Panc1 (cell line): ENCODE data around the gene PLCD4. TPM values are rescaled to one million over a fixed set of nuclear protein-coding genes. Genes with fewer than 3 reads are reported as not detected.

Experiments used
- ATAC-seq: fragments of 200-7000 bp; cut with Tn5 transposase; 2 replicates; pipeline ENCODE4 v1.9.1; 2020; ENCODE audit warnings: mild to moderate bottlenecking, moderate library complexity
- BruUV-seq: library from RNA; stranded (reverse); fragments of 400-500 nt; replicated peaks from 2 replicates; lab custom pipeline; 2021; lab: Mats Ljungman, UMichigan
- CTCF ChIA-PET: fragments of 300-600 bp; sonication (Branson Sonifier 250); formaldehyde crosslinking; loops from one replicate; lab custom pipeline; 2022; ENCODE audit warnings: antibody characterized with exemption; lab: Charles Lee
- POLR2A ChIA-PET: fragments of 300-600 bp; sonication (Branson Sonifier 250); formaldehyde crosslinking; loops from one replicate; lab custom pipeline; 2022; ENCODE audit warnings: antibody characterized with exemption; lab: Charles Lee
- DNase-seq: peaks from one replicate; pipeline ENCODE4 v3.0.0-alpha.2; 2010; ENCODE audit warnings: low read depth, low spot score
- H3K27ac ChIP-seq: 2 replicates; pipeline ENCODE4 v1.5.1; 2011; ENCODE audit warnings: mild to moderate bottlenecking, low read length, inconsistent platforms
- H3K27me3 ChIP-seq: fragments of 200-500 bp; sonication (Bioruptor generic); 2 replicates; pipeline ENCODE4 v1.6.0; 2014; ENCODE audit warnings: low read length, inconsistent platforms; ENCODE audit not compliant: control insufficient read depth, insufficient read depth
- H3K36me3 ChIP-seq: fragments of 200-500 bp; sonication (Bioruptor generic); 2 replicates; pipeline ENCODE4 v1.5.1; 2014; ENCODE audit warnings: inconsistent platforms, mild to moderate bottlenecking, low read length, moderate library complexity; ENCODE audit not compliant: control insufficient read depth, insufficient read depth
- H3K4me1 ChIP-seq: 2 replicates; pipeline ENCODE4 v1.5.1; 2011; ENCODE audit warnings: inconsistent platforms, mild to moderate bottlenecking, low read length, moderate library complexity; ENCODE audit not compliant: control insufficient read depth, insufficient read depth
- H3K4me3 ChIP-seq, 2 experiments: 2 replicates each; pipeline ENCODE4 v1.5.1; 2011 to 2012; ENCODE audit warnings: low read depth in 2 of 2, low read length in 2 of 2, mild to moderate bottlenecking in 2 of 2, inconsistent platforms in 1 of 2, moderate library complexity in 1 of 2
- H3K9me3 ChIP-seq: fragments of 200-500 bp; sonication (Bioruptor generic); 2 replicates; pipeline ENCODE4 v1.5.1; 2014; ENCODE audit warnings: low read depth, mild to moderate bottlenecking, inconsistent platforms, low read length, moderate library complexity; ENCODE audit not compliant: control insufficient read depth, insufficient read depth
- POLR2AphosphoS5 ChIP-seq: IDR thresholded peaks from 2 replicates; pipeline ENCODE4 v1.6.1; 2012; ENCODE audit warnings: mild to moderate bottlenecking, low read depth, low read length, moderate library complexity
- SIN3A ChIP-seq: IDR thresholded peaks from 2 replicates; pipeline ENCODE4 v1.6.1; 2012; ENCODE audit warnings: low read depth, mild to moderate bottlenecking, low read length, moderate library complexity, borderline replicate concordance; ENCODE audit not compliant: insufficient read depth
- TCF7L2 ChIP-seq: IDR thresholded peaks from 2 replicates; pipeline ENCODE4 v1.6.1; 2011; ENCODE audit warnings: mild to moderate bottlenecking, low read depth, low read length, inconsistent platforms
- in situ Hi-C: cut with HindIII; loops from 2 replicates; pipeline ENCODE4 v1.10.0; 2016; ENCODE audit warnings: low sequenced_read_pairs, low pct_unique_long_range_greater_than_20kb
- intact Hi-C: fragments of 100-400 bp; cut with micrococcal nuclease; formaldehyde crosslinking; loops from one replicate; pipeline ENCODE4 v1.10.0; 2022; ENCODE audit not compliant: unreplicated experiment
- total RNA-seq: library from RNA; stranded (reverse); gene quantifications from one replicate; pipeline ENCODE4 v1.2.1, GENCODE V29; 2021; ENCODE audit not compliant: unreplicated experiment
- TF ChIP-seq, protein P1 (sequence below): fragments of 450-650 bp; IDR thresholded peaks from 2 replicates; pipeline ENCODE4 v1.5.1; 2017; ENCODE audit warnings: mild to moderate bottlenecking
- TF ChIP-seq, protein P2 (sequence below), 2 experiments: IDR thresholded peaks; 2 replicates each; pipeline ENCODE4 v1.6.1; 2011 to 2012; ENCODE audit warnings: low read depth in 2 of 2, control low read depth in 1 of 2, low read length in 1 of 2, mild to moderate bottlenecking in 1 of 2, moderate library complexity in 1 of 2; ENCODE audit not compliant: insufficient read depth in 1 of 2

The PLCD4 gene
- total RNA-seq, 1 experiment from 2014 or later = 12.9 TPM

DNA sequence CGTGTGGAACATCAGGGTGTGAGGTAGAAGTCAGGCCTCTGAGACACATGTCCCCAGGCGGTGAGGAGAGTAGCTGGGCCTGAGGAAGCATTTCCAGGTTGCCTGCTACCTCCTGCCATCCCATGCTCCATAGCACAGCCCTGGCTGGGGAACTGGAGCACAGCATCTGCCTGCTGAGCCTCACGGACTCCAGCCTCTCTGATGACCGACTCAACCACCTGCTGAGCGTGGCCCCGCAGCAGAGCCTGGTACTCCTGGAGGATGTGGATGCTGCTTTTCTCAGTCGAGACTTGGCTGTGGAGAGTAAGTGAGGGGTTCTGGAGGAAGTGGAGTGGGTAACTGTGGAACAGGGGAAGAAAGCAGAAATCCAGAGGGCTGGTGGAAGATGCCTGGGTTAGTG lies 54.7 kb downstream of the PLCD4 start:
- no TSS peak for BruUV-seq
- in situ Hi-C loops = no loop called here
- POLR2A ChIA-PET = no interaction called here

DNA sequence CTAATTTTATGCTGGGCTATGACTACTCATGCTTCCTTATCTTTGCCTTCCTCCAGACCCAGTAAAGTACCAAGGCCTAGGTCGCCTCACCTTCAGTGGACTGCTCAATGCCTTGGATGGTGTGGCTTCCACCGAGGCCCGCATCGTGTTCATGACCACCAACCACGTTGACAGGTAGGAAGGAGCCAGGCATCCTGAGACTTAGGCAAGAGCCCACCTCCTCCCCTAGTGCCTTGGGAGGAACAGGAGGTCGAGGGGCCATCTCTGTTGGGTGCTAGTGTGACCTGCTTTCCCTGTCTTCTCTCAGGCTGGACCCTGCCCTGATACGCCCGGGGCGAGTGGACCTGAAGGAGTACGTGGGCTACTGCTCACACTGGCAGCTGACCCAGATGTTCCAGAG lies 55.1 kb downstream of the PLCD4 start:
- POLR2A ChIA-PET = no interaction called here
- BruUV-seq = no TSS peak

More for the DNA sequence above, 54.7 kb downstream of the PLCD4 start:
- H3K4me1 ChIP-seq = peaks cover 12% of the 10 kb centered on the region
- H3K9me3 ChIP-seq = no peaks in the 10 kb centered on the region
- no peaks in the 10 kb centered on the region for H3K27me3 ChIP-seq
- DNase-seq (no peak), ATAC-seq (no peak)
- no peak overlapping the region for H3K27ac ChIP-seq
- CTCF ChIA-PET = no interaction called here
- no peak for TF ChIP-seq POLR2AphosphoS5
- no peak for TF ChIP-seq TCF7L2
- TF ChIP-seq, protein P1, sequence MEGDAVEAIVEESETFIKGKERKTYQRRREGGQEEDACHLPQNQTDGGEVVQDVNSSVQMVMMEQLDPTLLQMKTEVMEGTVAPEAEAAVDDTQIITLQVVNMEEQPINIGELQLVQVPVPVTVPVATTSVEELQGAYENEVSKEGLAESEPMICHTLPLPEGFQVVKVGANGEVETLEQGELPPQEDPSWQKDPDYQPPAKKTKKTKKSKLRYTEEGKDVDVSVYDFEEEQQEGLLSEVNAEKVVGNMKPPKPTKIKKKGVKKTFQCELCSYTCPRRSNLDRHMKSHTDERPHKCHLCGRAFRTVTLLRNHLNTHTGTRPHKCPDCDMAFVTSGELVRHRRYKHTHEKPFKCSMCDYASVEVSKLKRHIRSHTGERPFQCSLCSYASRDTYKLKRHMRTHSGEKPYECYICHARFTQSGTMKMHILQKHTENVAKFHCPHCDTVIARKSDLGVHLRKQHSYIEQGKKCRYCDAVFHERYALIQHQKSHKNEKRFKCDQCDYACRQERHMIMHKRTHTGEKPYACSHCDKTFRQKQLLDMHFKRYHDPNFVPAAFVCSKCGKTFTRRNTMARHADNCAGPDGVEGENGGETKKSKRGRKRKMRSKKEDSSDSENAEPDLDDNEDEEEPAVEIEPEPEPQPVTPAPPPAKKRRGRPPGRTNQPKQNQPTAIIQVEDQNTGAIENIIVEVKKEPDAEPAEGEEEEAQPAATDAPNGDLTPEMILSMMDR = no peak
- TF ChIP-seq, protein P2, sequence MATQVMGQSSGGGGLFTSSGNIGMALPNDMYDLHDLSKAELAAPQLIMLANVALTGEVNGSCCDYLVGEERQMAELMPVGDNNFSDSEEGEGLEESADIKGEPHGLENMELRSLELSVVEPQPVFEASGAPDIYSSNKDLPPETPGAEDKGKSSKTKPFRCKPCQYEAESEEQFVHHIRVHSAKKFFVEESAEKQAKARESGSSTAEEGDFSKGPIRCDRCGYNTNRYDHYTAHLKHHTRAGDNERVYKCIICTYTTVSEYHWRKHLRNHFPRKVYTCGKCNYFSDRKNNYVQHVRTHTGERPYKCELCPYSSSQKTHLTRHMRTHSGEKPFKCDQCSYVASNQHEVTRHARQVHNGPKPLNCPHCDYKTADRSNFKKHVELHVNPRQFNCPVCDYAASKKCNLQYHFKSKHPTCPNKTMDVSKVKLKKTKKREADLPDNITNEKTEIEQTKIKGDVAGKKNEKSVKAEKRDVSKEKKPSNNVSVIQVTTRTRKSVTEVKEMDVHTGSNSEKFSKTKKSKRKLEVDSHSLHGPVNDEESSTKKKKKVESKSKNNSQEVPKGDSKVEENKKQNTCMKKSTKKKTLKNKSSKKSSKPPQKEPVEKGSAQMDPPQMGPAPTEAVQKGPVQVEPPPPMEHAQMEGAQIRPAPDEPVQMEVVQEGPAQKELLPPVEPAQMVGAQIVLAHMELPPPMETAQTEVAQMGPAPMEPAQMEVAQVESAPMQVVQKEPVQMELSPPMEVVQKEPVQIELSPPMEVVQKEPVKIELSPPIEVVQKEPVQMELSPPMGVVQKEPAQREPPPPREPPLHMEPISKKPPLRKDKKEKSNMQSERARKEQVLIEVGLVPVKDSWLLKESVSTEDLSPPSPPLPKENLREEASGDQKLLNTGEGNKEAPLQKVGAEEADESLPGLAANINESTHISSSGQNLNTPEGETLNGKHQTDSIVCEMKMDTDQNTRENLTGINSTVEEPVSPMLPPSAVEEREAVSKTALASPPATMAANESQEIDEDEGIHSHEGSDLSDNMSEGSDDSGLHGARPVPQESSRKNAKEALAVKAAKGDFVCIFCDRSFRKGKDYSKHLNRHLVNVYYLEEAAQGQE (IDR thresholded peaks at IDR 0.05; ENCODE audit: insufficient read depth in 1 of 2, low read depth in 2 of 2, low read length in 1 of 2) = no peak
- no peak for TF ChIP-seq SIN3A
- no peak overlapping the region for H3K4me3 ChIP-seq
- peaks cover 14% of the 10 kb centered on the region for H3K36me3 ChIP-seq
- intact Hi-C loops = no loop called here

More for the DNA sequence above, 55.1 kb downstream of the PLCD4 start:
- in situ Hi-C loops = no loop called here
- ATAC-seq = no peak
- no peak overlapping the region for H3K4me3 ChIP-seq
- H3K36me3 ChIP-seq = peaks cover 12% of the 10 kb centered on the region
- H3K27ac ChIP-seq = no peak overlapping the region
- TF ChIP-seq TCF7L2 (no peak), SIN3A (no peak), POLR2AphosphoS5 (no peak)
- TF ChIP-seq, protein P2 (IDR thresholded peaks at IDR 0.05; ENCODE audit: insufficient read depth in 1 of 2, low read depth in 2 of 2, low read length in 1 of 2) = no peak
- TF ChIP-seq, protein P1 = no peak
- CTCF ChIA-PET = no interaction called here
- no peak for DNase-seq
- H3K27me3 ChIP-seq = no peaks in the 10 kb centered on the region
- no peaks in the 10 kb centered on the region for H3K9me3 ChIP-seq
- H3K4me1 ChIP-seq = peaks cover 10% of the 10 kb centered on the region
- intact Hi-C loops = no loop called here
